ENCODE results near the gene TGM2.

Gene TGM2

GRCh38 chr20:38079353-38079752 is 85.7 kb downstream of the TGM2 start:
- no peak overlapping the region for H3K4me3 Mint-ChIP-seq
- H3K27ac Mint-ChIP-seq: no peak overlapping the region
- H3K4me1 Mint-ChIP-seq: peaks cover 28% of the 10 kb centered on the region
- H3K9me3 Mint-ChIP-seq: no peaks in the 10 kb centered on the region
- peaks cover 41% of the 10 kb centered on the region for H3K36me3 Mint-ChIP-seq
- H3K27me3 Mint-ChIP-seq: no peaks in the 10 kb centered on the region

GRCh38 chr20:38078084-38078483 is 87.0 kb downstream of the TGM2 start:
- Mint-ChIP-seq H3K9me3 (no peaks in the 10 kb centered on the region), H3K27me3 (no peaks in the 10 kb centered on the region), H3K27ac (no peak overlapping the region), H3K4me3 (no peak overlapping the region), H3K36me3 (peaks cover 45% of the 10 kb centered on the region), H3K4me1 (peaks cover 36% of the 10 kb centered on the region)
